ENCODE results near the gene SLC25A21.

Gene SLC25A21

GRCh38 chr14:36975834-36976233, 196.6 kb downstream of the SLC25A21 start:
- DNase-seq (ENCODE audit: low read depth, low spot score) = no peak
- in situ Hi-C loops (cut with HindIII; ENCODE audit: low sequenced_read_pairs) = no loop called here
- no peak for TF ChIP-seq CTCF (IDR thresholded peaks at IDR 0.05; ENCODE audit: low read depth, low read length)
- H3K4me3 ChIP-seq (ENCODE audit: low read depth, low read length) = no peak overlapping the region

- H3K4me3 ChIP-seq (ENCODE audit: low read depth, low read length) = no peak overlapping the region
- in situ Hi-C loops (cut with HindIII; ENCODE audit: low sequenced_read_pairs) = no loop called here
- TF ChIP-seq CTCF (IDR thresholded peaks at IDR 0.05; ENCODE audit: low read depth, low read length) = no peak
- no peak for DNase-seq (ENCODE audit: low read depth, low spot score)
These were observed 197.4 kb downstream of the SLC25A21 start for GRCh38 chr14:36974985-36975384.

- no peak for TF ChIP-seq CTCF (IDR thresholded peaks at IDR 0.05; ENCODE audit: low read depth, low read length)
- peak; percentile 71 for DNase-seq (ENCODE audit: low read depth, low spot score)
- in situ Hi-C loops (cut with HindIII; ENCODE audit: low sequenced_read_pairs) = no loop called here
- H3K4me3 ChIP-seq (ENCODE audit: low read depth, low read length) = no peak overlapping the region
These were observed 198.5 kb downstream of the SLC25A21 start for GRCh38 chr14:36973806-36974442.

- H3K4me3 ChIP-seq (ENCODE audit: low read depth, low read length) = no peak overlapping the region
- no peak for DNase-seq (ENCODE audit: low read depth, low spot score)
- in situ Hi-C loops (cut with HindIII; ENCODE audit: low sequenced_read_pairs) = no loop called here
- TF ChIP-seq CTCF (IDR thresholded peaks at IDR 0.05; ENCODE audit: low read depth, low read length) = no peak
These were observed 201.0 kb downstream of the SLC25A21 start for GRCh38 chr14:36971263-36971855.

GRCh38 chr14:36967892-36968555, 204.4 kb downstream of the SLC25A21 start:
- in situ Hi-C loops (cut with HindIII; ENCODE audit: low sequenced_read_pairs) = no loop called here
- H3K4me3 ChIP-seq (ENCODE audit: low read depth, low read length) = no peak overlapping the region
- DNase-seq (ENCODE audit: low read depth, low spot score) = no peak
- TF ChIP-seq CTCF (IDR thresholded peaks at IDR 0.05; ENCODE audit: low read depth, low read length) = no peak

- DNase-seq (ENCODE audit: low read depth, low spot score) = no peak
- TF ChIP-seq CTCF (IDR thresholded peaks at IDR 0.05; ENCODE audit: low read depth, low read length) = no peak
- in situ Hi-C loops (cut with HindIII; ENCODE audit: low sequenced_read_pairs) = no loop called here
These were observed 216.4 kb downstream of the SLC25A21 start for GRCh38 chr14:36955967-36956366.

More at GRCh38 chr14:36955967-36956366, 216.4 kb downstream of the SLC25A21 start:
- H3K4me3 ChIP-seq (ENCODE audit: low read depth, low read length) = no peak overlapping the region
